ENCODE results near the gene PLS3.

DNA sequence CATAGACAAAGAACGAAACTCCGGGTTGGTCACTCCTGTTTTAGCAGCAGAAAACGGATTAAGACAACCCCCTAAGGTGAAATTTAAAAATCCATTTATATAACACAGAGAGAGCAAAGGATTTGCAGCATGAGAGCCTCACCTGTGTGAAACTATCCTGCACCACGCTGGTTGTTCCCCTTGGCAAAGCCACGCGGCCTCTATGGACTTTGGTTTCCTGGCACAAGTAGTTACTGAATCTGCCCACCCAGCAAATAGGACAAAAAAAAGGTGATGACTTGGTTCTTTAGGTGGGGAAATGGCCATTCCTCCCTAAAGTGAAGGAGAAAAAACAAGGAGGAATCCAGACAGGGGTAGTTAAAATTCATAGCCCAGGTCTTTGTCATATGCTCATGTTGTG is 133.1 kb downstream of the PLS3 start:
- TF ChIP-seq, protein P1, sequence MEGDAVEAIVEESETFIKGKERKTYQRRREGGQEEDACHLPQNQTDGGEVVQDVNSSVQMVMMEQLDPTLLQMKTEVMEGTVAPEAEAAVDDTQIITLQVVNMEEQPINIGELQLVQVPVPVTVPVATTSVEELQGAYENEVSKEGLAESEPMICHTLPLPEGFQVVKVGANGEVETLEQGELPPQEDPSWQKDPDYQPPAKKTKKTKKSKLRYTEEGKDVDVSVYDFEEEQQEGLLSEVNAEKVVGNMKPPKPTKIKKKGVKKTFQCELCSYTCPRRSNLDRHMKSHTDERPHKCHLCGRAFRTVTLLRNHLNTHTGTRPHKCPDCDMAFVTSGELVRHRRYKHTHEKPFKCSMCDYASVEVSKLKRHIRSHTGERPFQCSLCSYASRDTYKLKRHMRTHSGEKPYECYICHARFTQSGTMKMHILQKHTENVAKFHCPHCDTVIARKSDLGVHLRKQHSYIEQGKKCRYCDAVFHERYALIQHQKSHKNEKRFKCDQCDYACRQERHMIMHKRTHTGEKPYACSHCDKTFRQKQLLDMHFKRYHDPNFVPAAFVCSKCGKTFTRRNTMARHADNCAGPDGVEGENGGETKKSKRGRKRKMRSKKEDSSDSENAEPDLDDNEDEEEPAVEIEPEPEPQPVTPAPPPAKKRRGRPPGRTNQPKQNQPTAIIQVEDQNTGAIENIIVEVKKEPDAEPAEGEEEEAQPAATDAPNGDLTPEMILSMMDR (IDR thresholded peaks at IDR 0.05), result no peak
- no peak for TF ChIP-seq POLR2A (IDR thresholded peaks at IDR 0.05)
